ENCODE results near the gene CT47B1. TPM values are rescaled to one million over a fixed set of nuclear protein-coding genes. Genes with fewer than 3 reads are reported as not detected.

The CT47B1 gene
- total RNA-seq, 4 donors from 2014 or later: not detected

- intact Hi-C loops (cut with DNase I): no loop called here
- WGBS, 2 donors: 14 to 33% methylated on average over 2 of the region's 2 CpGs
- TF ChIP-seq CTCF (IDR thresholded peaks at IDR 0.05) (no peak), POLR2A (IDR thresholded peaks at IDR 0.05) (no peak)
- H3K27me3 ChIP-seq: no peaks in the 10 kb centered on the region
- H3K9me3 ChIP-seq: no peaks in the 10 kb centered on the region
- H3K27ac ChIP-seq: no peak overlapping the region
- no peak for DNase-seq
- no peaks in the 10 kb centered on the region for H3K36me3 ChIP-seq
- no peak overlapping the region for H3K4me3 ChIP-seq
- no peaks in the 10 kb centered on the region for H3K4me1 ChIP-seq
These were observed 50.5 kb downstream of the CT47B1 start for GRCh38 chrX:120825146-120825545.

- no peak for DNase-seq
- H3K9me3 ChIP-seq: no peaks in the 10 kb centered on the region
These were observed 51.6 kb downstream of the CT47B1 start for GRCh38 chrX:120824021-120824420.

GRCh38 chrX:120823556-120823955 is 52.1 kb downstream of the CT47B1 start:
- H3K27ac ChIP-seq: no peak overlapping the region
- intact Hi-C loops (cut with DNase I): no loop called here

More at GRCh38 chrX:120824021-120824420, 51.6 kb downstream of the CT47B1 start:
- no peak overlapping the region for H3K27ac ChIP-seq
- 59 to 63% methylated on average over 1 of the region's 1 CpG for WGBS, 2 donors
- no peaks in the 10 kb centered on the region for H3K27me3 ChIP-seq
- H3K36me3 ChIP-seq: no peaks in the 10 kb centered on the region
- no peaks in the 10 kb centered on the region for H3K4me1 ChIP-seq
- H3K4me3 ChIP-seq: no peak overlapping the region
- TF ChIP-seq POLR2A (IDR thresholded peaks at IDR 0.05) (no peak), CTCF (IDR thresholded peaks at IDR 0.05) (no peak)
- intact Hi-C loops (cut with DNase I): no loop called here

More at GRCh38 chrX:120823556-120823955, 52.1 kb downstream of the CT47B1 start:
- Histone ChIP-seq H3K4me1 (no peaks in the 10 kb centered on the region), H3K4me3 (no peak overlapping the region), H3K27me3 (no peaks in the 10 kb centered on the region), H3K9me3 (no peaks in the 10 kb centered on the region), H3K36me3 (no peaks in the 10 kb centered on the region)
- TF ChIP-seq CTCF (IDR thresholded peaks at IDR 0.05): no peak
- TF ChIP-seq POLR2A (IDR thresholded peaks at IDR 0.05): no peak
- DNase-seq: no peak

Small RNA genes lying within 50 kb of the gene (small RNA-seq; reads per million reads assigned to genes)
- 0 reads per million in 4 donors for gene AC008162.1

Other genes with a start within 250 kb of the CT47B1 start
- 10 to 100 TPM; 13.8 to 30.6 (median 18.9) TPM for gene C1GALT1C1, start 245.8 kb downstream of the CT47B1 start, total RNA-seq
- gene CT47A11, start 61.3 kb upstream of the CT47B1 start, total RNA-seq: not detected
- not detected for gene CT47A10, start 66.2 kb upstream of the CT47B1 start, total RNA-seq
- not detected for gene CT47A9, start 71.0 kb upstream of the CT47B1 start, total RNA-seq
- gene CT47A8, start 75.9 kb upstream of the CT47B1 start, total RNA-seq: not detected
- not detected for gene CT47A7, start 80.7 kb upstream of the CT47B1 start, total RNA-seq
- gene CT47A6, start 85.6 kb upstream of the CT47B1 start, total RNA-seq: not detected
- gene CT47A5, start 90.5 kb upstream of the CT47B1 start, total RNA-seq: not detected
- gene CT47A4, start 95.3 kb upstream of the CT47B1 start, total RNA-seq: not detected
- gene CT47A3, start 100.2 kb upstream of the CT47B1 start, total RNA-seq: not detected
- not detected for gene CT47A2, start 105.1 kb upstream of the CT47B1 start, total RNA-seq
- gene CT47A1, start 109.9 kb upstream of the CT47B1 start, total RNA-seq: not detected
- 1 to 10 TPM in 1 of 4 donors, under 1 TPM in 3; 0.22 to 1.1 (median 0.47) TPM for gene GLUD2, start 171.7 kb upstream of the CT47B1 start, total RNA-seq